Measurements from ENCODE around the gene SAP30.

DNA sequence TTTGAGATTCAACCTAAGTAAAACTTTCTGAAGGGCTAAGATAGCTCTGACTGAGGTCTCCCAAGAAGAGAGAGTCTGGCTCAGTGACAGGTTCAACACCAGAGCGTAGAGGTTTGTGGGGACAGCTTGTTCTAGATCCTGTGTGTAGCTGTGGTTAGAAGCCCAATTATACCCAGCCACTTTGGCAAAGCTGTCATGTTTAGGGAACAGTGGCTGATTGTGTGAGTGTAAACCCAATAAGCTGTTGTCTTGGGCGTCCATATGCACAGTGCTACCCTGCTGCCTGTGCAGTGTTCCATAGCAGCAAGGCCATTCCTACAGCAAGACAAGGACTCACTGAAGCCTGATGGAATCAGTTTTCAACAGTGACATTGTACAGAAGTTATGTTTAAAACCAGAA lies 39.3 kb downstream of the SAP30 start:
- no peak for TF ChIP-seq TAF1 (IDR thresholded peaks at IDR 0.05; ENCODE audit: borderline replicate concordance, low read depth, low read length)
- TF ChIP-seq, protein P1, sequence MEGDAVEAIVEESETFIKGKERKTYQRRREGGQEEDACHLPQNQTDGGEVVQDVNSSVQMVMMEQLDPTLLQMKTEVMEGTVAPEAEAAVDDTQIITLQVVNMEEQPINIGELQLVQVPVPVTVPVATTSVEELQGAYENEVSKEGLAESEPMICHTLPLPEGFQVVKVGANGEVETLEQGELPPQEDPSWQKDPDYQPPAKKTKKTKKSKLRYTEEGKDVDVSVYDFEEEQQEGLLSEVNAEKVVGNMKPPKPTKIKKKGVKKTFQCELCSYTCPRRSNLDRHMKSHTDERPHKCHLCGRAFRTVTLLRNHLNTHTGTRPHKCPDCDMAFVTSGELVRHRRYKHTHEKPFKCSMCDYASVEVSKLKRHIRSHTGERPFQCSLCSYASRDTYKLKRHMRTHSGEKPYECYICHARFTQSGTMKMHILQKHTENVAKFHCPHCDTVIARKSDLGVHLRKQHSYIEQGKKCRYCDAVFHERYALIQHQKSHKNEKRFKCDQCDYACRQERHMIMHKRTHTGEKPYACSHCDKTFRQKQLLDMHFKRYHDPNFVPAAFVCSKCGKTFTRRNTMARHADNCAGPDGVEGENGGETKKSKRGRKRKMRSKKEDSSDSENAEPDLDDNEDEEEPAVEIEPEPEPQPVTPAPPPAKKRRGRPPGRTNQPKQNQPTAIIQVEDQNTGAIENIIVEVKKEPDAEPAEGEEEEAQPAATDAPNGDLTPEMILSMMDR (IDR thresholded peaks at IDR 0.05 in 2 of 3, conservative IDR thresholded peaks at IDR 0.05 in 1 of 3; ENCODE audit: control insufficient read depth in 2 of 3, extremely low read depth in 1 of 3, insufficient read depth in 1 of 3, low read depth in 3 of 3, low read length in 3 of 3), result no peak
- no peak for TF ChIP-seq SUZ12 (IDR thresholded peaks at IDR 0.05; ENCODE audit: unreplicated experiment)
- TF ChIP-seq BRCA1 (IDR thresholded peaks at IDR 0.05; ENCODE audit: low read depth, low read length), result no peak
- TF ChIP-seq KDM1A (IDR thresholded peaks at IDR 0.05; ENCODE audit: borderline replicate concordance), result no peak
- no peak for TF ChIP-seq NFXL1 (IDR thresholded peaks at IDR 0.05; ENCODE audit: borderline replicate concordance)
- TF ChIP-seq HDAC6 (IDR thresholded peaks at IDR 0.05; ENCODE audit: unreplicated experiment), result no peak
